K562 (cell line): Measurements from ENCODE around the gene PLEKHA6. TPM values are rescaled to one million over a fixed set of nuclear protein-coding genes. Genes with fewer than 3 reads are reported as not detected.
A peak's percentile ranks its signal among the peaks of the same experiment; 100 is the strongest.

Source experiments
- CBX2 ChIP-seq: fragments of 200-600 bp; sonication (generic); IDR thresholded peaks from one replicate; pipeline ENCODE4 v1.6.1; 2012; ENCODE audit warnings: mild to moderate bottlenecking, low read length, inconsistent platforms; ENCODE audit not compliant: insufficient read depth, poor library complexity, severe bottlenecking
- CSDE1 ChIP-seq, 2 experiments: fragments of 450-650 bp; IDR thresholded peaks; 2 replicates each; pipeline ENCODE4 v1.6.1; 2016; ENCODE audit warnings: mild to moderate bottlenecking in 1 of 2
- E2F3 ChIP-seq: fragments of 250-450 bp; sonication (Bioruptor Pico); IDR thresholded peaks from 2 replicates; pipeline ENCODE4 v1.4.0; 2020; ENCODE audit warnings: mild to moderate bottlenecking
- EP400 ChIP-seq: fragments of 450-650 bp; IDR thresholded peaks from 2 replicates; pipeline ENCODE4 v1.6.1; 2017; ENCODE audit warnings: antibody characterized with exemption, mild to moderate bottlenecking, moderate library complexity
- FOXJ3 ChIP-seq: sonication (generic); formaldehyde crosslinking; IDR thresholded peaks from 2 replicates; pipeline ENCODE4 v1.4.0; 2020; ENCODE audit warnings: mild to moderate bottlenecking, missing genetic modification reagents
- HSF4 ChIP-seq: fragments of 250-450 bp; sonication (Bioruptor Pico); IDR thresholded peaks from 2 replicates; pipeline ENCODE4 v2.1.2; 2022; ENCODE audit warnings: mild to moderate bottlenecking, moderate library complexity, borderline replicate concordance
- KLF1 ChIP-seq: fragments of 450-650 bp; IDR thresholded peaks from 2 replicates; pipeline ENCODE4 v1.6.1; 2016; ENCODE audit warnings: missing genetic modification characterization, missing compliant biosample characterization
- MCM2 ChIP-seq: fragments of 450-650 bp; IDR thresholded peaks from 2 replicates; pipeline ENCODE4 v1.6.1; 2017; ENCODE audit warnings: low read depth, mild to moderate bottlenecking
- MEF2A ChIP-seq: IDR thresholded peaks from 2 replicates; pipeline ENCODE4 v1.6.1; 2011; ENCODE audit warnings: low read depth, mild to moderate bottlenecking, low read length, moderate library complexity; ENCODE audit not compliant: control insufficient read depth
- MEF2D ChIP-seq: conservative IDR thresholded peaks from 2 replicates; pipeline ENCODE4 v1.6.1; 2016; ENCODE audit warnings: low read depth, missing genetic modification characterization, missing compliant biosample characterization
- NUFIP1 ChIP-seq: fragments of 450-650 bp; IDR thresholded peaks from 2 replicates; pipeline ENCODE4 v1.6.1; 2018; ENCODE audit not compliant: partially characterized antibody
- PCBP2 ChIP-seq: fragments of 200-400 bp; formaldehyde crosslinking; IDR thresholded peaks from 2 replicates; pipeline ENCODE4 v1.6.1; 2018; ENCODE audit warnings: low read length, low read depth, mild to moderate bottlenecking, moderate library complexity; ENCODE audit not compliant: poor library complexity, severe bottlenecking
- SIRT6 ChIP-seq: IDR thresholded peaks from one replicate; pipeline ENCODE4 v1.6.1; 2012; ENCODE audit warnings: low read depth, mild to moderate bottlenecking, control low read depth, inconsistent platforms, low read length, moderate library complexity
- TAF7 ChIP-seq: fragments of 450-650 bp; IDR thresholded peaks from 2 replicates; pipeline ENCODE4 v1.6.1; 2016; ENCODE audit warnings: missing genetic modification characterization, missing compliant biosample characterization
- TCFL5 ChIP-seq: fragments of 250-450 bp; sonication (Bioruptor Pico); conservative IDR thresholded peaks from 2 replicates; pipeline ENCODE4 v1.6.1; 2021; ENCODE audit warnings: mild to moderate bottlenecking, moderate library complexity, matching md5 sums
- TOE1 ChIP-seq, 2 experiments: fragments of 450-650 bp in 1 of 2; sonication (generic) in 1 of 2; formaldehyde crosslinking in 1 of 2; IDR thresholded peaks; 2 replicates each; pipeline versions ENCODE4 v1.7.1 to v1.8.0; 2016 to 2022; ENCODE audit warnings: borderline replicate concordance in 2 of 2, mild to moderate bottlenecking in 2 of 2, antibody characterized with exemption in 1 of 2, inconsistent platforms in 1 of 2, low read depth in 1 of 2, missing genetic modification reagents in 1 of 2, moderate library complexity in 1 of 2
- ZBTB17 ChIP-seq: fragments of 450-650 bp; formaldehyde crosslinking; IDR thresholded peaks from 2 replicates; pipeline ENCODE4 v1.4.0; 2020; ENCODE audit warnings: mild to moderate bottlenecking
- ZNF165 ChIP-seq: fragments of 250-450 bp; sonication (Bioruptor Pico); IDR thresholded peaks from 2 replicates; pipeline ENCODE4 v1.4.0; 2020; ENCODE audit warnings: borderline replicate concordance
- ZNF3 ChIP-seq: fragments of 250-450 bp; sonication (Bioruptor Pico); IDR thresholded peaks from 2 replicates; pipeline ENCODE4 v1.5.0; 2021; ENCODE audit warnings: mild to moderate bottlenecking, moderate library complexity
- ZNF766 ChIP-seq: fragments of 200-800 bp; sonication (Bioruptor generic); conservative IDR thresholded peaks from 2 replicates; pipeline ENCODE4 v1.6.1; 2016; ENCODE audit warnings: missing genetic modification characterization, missing compliant biosample characterization
- ZSCAN32 ChIP-seq: fragments of 450-650 bp; formaldehyde crosslinking; IDR thresholded peaks from 2 replicates; pipeline ENCODE4 v1.4.0; 2020; ENCODE audit warnings: mild to moderate bottlenecking, moderate library complexity
- polyA plus RNA-seq, 8 experiments: library from polyadenylated mRNA; depleted of rRNA in 4 of 8; stranded (reverse) in 5 of 8; unstranded in 3 of 8; fragments of >200 nt; fragmentation: Nextera tagmentation in 2 of 8; fragmentation: Illumina TruSeq in 1 of 8; extraction: Ambion mirVana in 2 of 8; extraction: Trizol in 1 of 8; gene quantifications; 2 replicates each; pipeline versions ENCODE4 v1.2.1 to v1.2.3, GENCODE V29; 2011 to 2014; ENCODE audit warnings: inconsistent platforms in 1 of 8, missing spikeins in 1 of 8
- total RNA-seq, 7 experiments: library from RNA; depleted of rRNA in 6 of 7; stranded (reverse); fragments of >200 nt in 6 of 7; fragmentation: Illumina TruSeq in 2 of 7; extraction: Trizol in 2 of 7; gene quantifications; 2 replicates each; pipeline versions ENCODE4 v1.2.1 to v1.2.3, GENCODE V29; 2011 to 2021; ENCODE audit warnings: low replicate concordance in 1 of 7
- TF ChIP-seq, protein P1 (sequence below): fragments of 250-450 bp; sonication (Bioruptor Pico); IDR thresholded peaks from 2 replicates; pipeline ENCODE4 v1.5.1; 2021; ENCODE audit warnings: mild to moderate bottlenecking
- TF ChIP-seq, protein P2 (sequence below): fragments of 250-450 bp; sonication (Bioruptor Pico); IDR thresholded peaks from 2 replicates; pipeline ENCODE4 v1.8.0; 2022; ENCODE audit warnings: inconsistent platforms, mild to moderate bottlenecking, moderate library complexity, borderline replicate concordance
- TF ChIP-seq, protein P3 (sequence below): fragments of 450-650 bp; IDR thresholded peaks from 2 replicates; pipeline ENCODE4 v1.6.1; 2018; ENCODE audit not compliant: partially characterized antibody

PLEKHA6 gene
- total and polyA plus RNA-seq, 9 of the 15 experiments (the other 6 are each of a cell fraction or from before 2014, with no cell fraction given) = under 0.01 to 0.33 (median 0.01) TPM; not detected in 4

- TF ChIP-seq ZNF766 = peak; percentile 96
- TF ChIP-seq PCBP2 = no peak
- TF ChIP-seq EP400 = no peak
- TF ChIP-seq MEF2D (tag) = no peak
- no peak for TF ChIP-seq KLF1 (tag)
- peak; percentile 82 for TF ChIP-seq ZSCAN32
- peak; percentile 94 for TF ChIP-seq ZBTB17
- no peak for TF ChIP-seq MCM2
- TF ChIP-seq E2F3 (CRISPR knock-in tag) = peak; percentile 93
- no peak for TF ChIP-seq ZNF3
- TF ChIP-seq, protein P1, sequence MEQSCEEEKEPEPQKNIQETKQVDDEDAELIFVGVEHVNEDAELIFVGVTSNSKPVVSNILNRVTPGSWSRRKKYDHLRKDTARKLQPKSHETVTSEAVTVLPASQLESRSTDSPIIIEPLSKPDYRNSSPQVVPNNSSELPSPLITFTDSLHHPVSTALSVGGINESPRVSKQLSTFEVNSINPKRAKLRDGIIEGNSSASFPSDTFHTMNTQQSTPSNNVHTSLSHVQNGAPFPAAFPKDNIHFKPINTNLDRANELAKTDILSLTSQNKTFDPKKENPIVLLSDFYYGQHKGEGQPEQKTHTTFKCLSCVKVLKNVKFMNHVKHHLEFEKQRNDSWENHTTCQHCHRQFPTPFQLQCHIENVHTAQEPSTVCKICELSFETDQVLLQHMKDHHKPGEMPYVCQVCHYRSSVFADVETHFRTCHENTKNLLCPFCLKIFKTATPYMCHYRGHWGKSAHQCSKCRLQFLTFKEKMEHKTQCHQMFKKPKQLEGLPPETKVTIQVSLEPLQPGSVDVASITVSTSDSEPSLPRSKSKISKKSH (CRISPR knock-in tag) = no peak
- TF ChIP-seq HSF4 (CRISPR knock-in tag) = peak; percentile 69; the same call in 1 of the 2 replicates
- TF ChIP-seq NUFIP1 = no peak
- no peak for TF ChIP-seq CBX2
- no peak for TF ChIP-seq SIRT6
- TF ChIP-seq, protein P2, sequence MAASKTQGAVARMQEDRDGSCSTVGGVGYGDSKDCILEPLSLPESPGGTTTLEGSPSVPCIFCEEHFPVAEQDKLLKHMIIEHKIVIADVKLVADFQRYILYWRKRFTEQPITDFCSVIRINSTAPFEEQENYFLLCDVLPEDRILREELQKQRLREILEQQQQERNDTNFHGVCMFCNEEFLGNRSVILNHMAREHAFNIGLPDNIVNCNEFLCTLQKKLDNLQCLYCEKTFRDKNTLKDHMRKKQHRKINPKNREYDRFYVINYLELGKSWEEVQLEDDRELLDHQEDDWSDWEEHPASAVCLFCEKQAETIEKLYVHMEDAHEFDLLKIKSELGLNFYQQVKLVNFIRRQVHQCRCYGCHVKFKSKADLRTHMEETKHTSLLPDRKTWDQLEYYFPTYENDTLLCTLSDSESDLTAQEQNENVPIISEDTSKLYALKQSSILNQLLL (CRISPR knock-in tag) = no peak
- no peak for TF ChIP-seq MEF2A
- no peak for TF ChIP-seq TOE1 (IDR thresholded peaks at IDR 0.05; ENCODE audit: borderline replicate concordance)
- no peak for TF ChIP-seq TOE1 (CRISPR knock-in tag; IDR thresholded peaks at IDR 0.05; ENCODE audit: borderline replicate concordance, low read depth)
- peak; percentile 75; the same call in 1 of the 2 replicates for TF ChIP-seq ZNF165 (CRISPR knock-in tag)
- TF ChIP-seq, protein P3, sequence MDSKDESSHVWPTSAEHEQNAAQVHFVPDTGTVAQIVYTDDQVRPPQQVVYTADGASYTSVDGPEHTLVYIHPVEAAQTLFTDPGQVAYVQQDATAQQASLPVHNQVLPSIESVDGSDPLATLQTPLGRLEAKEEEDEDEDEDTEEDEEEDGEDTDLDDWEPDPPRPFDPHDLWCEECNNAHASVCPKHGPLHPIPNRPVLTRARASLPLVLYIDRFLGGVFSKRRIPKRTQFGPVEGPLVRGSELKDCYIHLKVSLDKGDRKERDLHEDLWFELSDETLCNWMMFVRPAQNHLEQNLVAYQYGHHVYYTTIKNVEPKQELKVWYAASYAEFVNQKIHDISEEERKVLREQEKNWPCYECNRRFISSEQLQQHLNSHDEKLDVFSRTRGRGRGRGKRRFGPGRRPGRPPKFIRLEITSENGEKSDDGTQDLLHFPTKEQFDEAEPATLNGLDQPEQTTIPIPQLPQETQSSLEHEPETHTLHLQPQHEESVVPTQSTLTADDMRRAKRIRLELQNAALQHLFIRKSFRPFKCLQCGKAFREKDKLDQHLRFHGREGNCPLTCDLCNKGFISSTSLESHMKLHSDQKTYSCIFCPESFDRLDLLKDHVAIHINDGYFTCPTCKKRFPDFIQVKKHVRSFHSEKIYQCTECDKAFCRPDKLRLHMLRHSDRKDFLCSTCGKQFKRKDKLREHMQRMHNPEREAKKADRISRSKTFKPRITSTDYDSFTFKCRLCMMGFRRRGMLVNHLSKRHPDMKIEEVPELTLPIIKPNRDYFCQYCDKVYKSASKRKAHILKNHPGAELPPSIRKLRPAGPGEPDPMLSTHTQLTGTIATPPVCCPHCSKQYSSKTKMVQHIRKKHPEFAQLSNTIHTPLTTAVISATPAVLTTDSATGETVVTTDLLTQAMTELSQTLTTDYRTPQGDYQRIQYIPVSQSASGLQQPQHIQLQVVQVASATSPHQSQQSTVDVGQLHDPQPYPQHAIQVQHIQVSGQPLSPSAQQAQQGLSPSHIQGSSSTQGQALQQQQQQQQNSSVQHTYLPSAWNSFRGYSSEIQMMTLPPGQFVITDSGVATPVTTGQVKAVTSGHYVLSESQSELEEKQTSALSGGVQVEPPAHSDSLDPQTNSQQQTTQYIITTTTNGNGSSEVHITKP = no peak
- TF ChIP-seq TAF7 = no peak
- TF ChIP-seq TCFL5 (CRISPR knock-in tag) = peak; percentile 87
- no peak for TF ChIP-seq FOXJ3 (CRISPR knock-in tag)
- TF ChIP-seq CSDE1 (IDR thresholded peaks at IDR 0.05) = no peak
These were observed 188.0 kb downstream of the PLEKHA6 start (continued) for GRCh38 chr1:204171751-204172178.
